ENCODE data around the gene IQGAP2. TPM values are rescaled to one million over a fixed set of nuclear protein-coding genes. Genes with fewer than 3 reads are reported as not detected.

The IQGAP2 gene
- total RNA-seq, 3 donors from 2014 or later (not counting 1 experiment from before 2014, with no cell fraction given): 172 to 218 (median 207) TPM

DNA sequence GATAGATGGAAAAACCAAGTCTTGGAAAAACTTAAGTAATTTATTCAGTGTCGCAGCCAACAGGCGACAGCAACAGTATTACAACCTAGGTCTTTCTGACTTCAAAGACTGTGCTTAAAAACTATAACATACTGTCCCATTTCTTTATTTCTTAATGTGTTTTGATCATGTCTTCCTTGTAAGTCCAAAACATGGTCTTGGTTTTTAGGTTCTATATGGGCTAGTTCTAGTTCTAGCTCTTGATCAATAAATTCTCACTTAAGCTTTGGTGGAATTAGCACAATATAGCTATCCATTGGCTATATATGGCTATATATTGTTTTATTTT lies 69.9 kb downstream of the IQGAP2 start:
- Histone ChIP-seq H3K36me3 (ENCODE audit: control insufficient read depth, insufficient read depth, low read length) (no peaks in the 10 kb centered on the region), H3K27ac (ENCODE audit: low read length) (peak overlapping the region; percentile 76), H3K4me3 (ENCODE audit: low read length) (no peak overlapping the region), H3K27me3 (ENCODE audit: control insufficient read depth, insufficient read depth, low read length) (no peaks in the 10 kb centered on the region), H3K4me1 (ENCODE audit: control insufficient read depth, insufficient read depth, low read length) (peaks cover 47% of the 10 kb centered on the region), H3K9me3 (ENCODE audit: control insufficient read depth, insufficient read depth, low read length) (no peaks in the 10 kb centered on the region)
- ATAC-seq: no peak
- Mint-ChIP-seq H3K9me3 (peaks cover 0 to 6% of the 10 kb centered on the region in 2 donors), H3K27me3 (ENCODE audit: low read depth in 2 of 2) (no peaks in the 10 kb centered on the region), H3K4me3 (peak overlapping the region; percentile 90), H3K27ac (peak overlapping the region; percentile 96 to 99), H3K36me3 (no peaks in the 10 kb centered on the region), H3K4me1 (peaks cover 76 to 80% of the 10 kb centered on the region in 2 donors)
- intact Hi-C loops (cut with micrococcal nuclease): loop anchor here (1.0 to 5.0 kb wide), 5 partner anchors 36 to 74 kb away; no protein-coding TSS in a partner anchor
- no peak for DNase-seq
- TF ChIP-seq, protein P1, sequence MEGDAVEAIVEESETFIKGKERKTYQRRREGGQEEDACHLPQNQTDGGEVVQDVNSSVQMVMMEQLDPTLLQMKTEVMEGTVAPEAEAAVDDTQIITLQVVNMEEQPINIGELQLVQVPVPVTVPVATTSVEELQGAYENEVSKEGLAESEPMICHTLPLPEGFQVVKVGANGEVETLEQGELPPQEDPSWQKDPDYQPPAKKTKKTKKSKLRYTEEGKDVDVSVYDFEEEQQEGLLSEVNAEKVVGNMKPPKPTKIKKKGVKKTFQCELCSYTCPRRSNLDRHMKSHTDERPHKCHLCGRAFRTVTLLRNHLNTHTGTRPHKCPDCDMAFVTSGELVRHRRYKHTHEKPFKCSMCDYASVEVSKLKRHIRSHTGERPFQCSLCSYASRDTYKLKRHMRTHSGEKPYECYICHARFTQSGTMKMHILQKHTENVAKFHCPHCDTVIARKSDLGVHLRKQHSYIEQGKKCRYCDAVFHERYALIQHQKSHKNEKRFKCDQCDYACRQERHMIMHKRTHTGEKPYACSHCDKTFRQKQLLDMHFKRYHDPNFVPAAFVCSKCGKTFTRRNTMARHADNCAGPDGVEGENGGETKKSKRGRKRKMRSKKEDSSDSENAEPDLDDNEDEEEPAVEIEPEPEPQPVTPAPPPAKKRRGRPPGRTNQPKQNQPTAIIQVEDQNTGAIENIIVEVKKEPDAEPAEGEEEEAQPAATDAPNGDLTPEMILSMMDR (IDR thresholded peaks at IDR 0.05): no peak
- 100% methylated on average over 2 of the region's 2 CpGs for WGBS (ENCODE audit: insufficient coverage)

DNA sequence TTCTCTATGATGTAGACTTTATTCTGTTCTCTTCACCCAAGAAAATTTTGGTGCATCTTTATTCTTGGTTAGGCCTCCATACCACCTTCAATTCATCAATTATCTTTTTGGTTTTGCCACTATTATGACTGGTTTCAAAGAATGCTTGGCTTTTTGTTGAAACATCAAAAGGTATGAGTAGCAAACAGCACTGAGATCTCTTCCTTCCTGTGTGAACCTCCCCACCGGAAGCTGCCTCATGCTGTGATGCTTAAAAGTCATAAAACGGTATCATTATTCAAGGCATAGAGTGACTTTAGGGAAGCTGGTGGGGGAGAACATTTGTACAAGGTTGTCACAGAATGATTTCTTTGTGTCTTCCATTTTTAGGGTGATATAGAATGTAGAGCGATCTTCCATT lies 70.6 kb downstream of the IQGAP2 start:
- H3K4me1 ChIP-seq (ENCODE audit: control insufficient read depth, insufficient read depth, low read length): peaks cover 47% of the 10 kb centered on the region
- Mint-ChIP-seq H3K4me3 (peak overlapping the region; percentile 90), H3K4me1 (peaks cover 76 to 80% of the 10 kb centered on the region in 2 donors)

DNA sequence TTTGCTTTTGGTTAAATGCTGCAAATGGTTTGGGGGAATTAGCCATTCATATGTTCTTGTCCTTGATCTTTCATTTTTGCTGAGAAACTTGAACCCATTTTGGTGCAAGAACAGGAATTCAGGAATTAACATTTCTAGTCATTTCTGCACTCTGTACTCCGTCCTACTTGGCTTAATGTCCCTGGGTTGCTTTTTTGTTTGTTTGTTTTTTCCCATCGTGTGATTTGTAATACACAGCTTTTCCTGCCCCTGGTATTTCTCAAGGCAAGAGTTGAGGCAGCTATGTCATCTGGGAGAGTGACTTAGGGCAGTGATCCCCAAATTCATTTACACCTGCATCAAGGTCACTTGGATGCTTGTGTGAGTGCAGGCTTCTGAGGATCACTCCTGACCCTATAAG lies 71.3 kb downstream of the IQGAP2 start:
- Histone ChIP-seq H3K27ac (ENCODE audit: low read length) (peak overlapping the region; percentile 9), H3K9me3 (ENCODE audit: control insufficient read depth, insufficient read depth, low read length) (no peaks in the 10 kb centered on the region), H3K36me3 (ENCODE audit: control insufficient read depth, insufficient read depth, low read length) (no peaks in the 10 kb centered on the region), H3K4me1 (ENCODE audit: control insufficient read depth, insufficient read depth, low read length) (peaks cover 53% of the 10 kb centered on the region), H3K4me3 (ENCODE audit: low read length) (no peak overlapping the region), H3K27me3 (ENCODE audit: control insufficient read depth, insufficient read depth, low read length) (no peaks in the 10 kb centered on the region)
- Mint-ChIP-seq H3K4me3 (no peak overlapping the region), H3K27me3 (ENCODE audit: low read depth in 2 of 2) (no peaks in the 10 kb centered on the region), H3K27ac (peak overlapping the region; percentile 96 to 99), H3K9me3 (peaks cover 0 to 6% of the 10 kb centered on the region in 2 donors), H3K36me3 (no peaks in the 10 kb centered on the region), H3K4me1 (peaks cover 80 to 81% of the 10 kb centered on the region in 2 donors)
- 81% methylated on average over 2 of the region's 2 CpGs for WGBS (ENCODE audit: insufficient coverage)
- TF ChIP-seq, protein P1 (IDR thresholded peaks at IDR 0.05): no peak
- intact Hi-C loops (cut with micrococcal nuclease): loop anchor here (5.0 kb wide), 2 partner anchors 37 to 48 kb away; no protein-coding TSS in a partner anchor
- no peak for DNase-seq
- no peak for ATAC-seq

More for the DNA sequence above, 70.6 kb downstream of the IQGAP2 start:
- DNase-seq (peak; percentile 51 to 87), ATAC-seq (peak; percentile 91 to 98 (median 96))
- Mint-ChIP-seq H3K9me3 (peaks cover 0 to 6% of the 10 kb centered on the region in 2 donors), H3K27me3 (ENCODE audit: low read depth in 2 of 2) (no peaks in the 10 kb centered on the region), H3K27ac (peak overlapping the region; percentile 96 to 99), H3K36me3 (no peaks in the 10 kb centered on the region)
- Histone ChIP-seq H3K27me3 (ENCODE audit: control insufficient read depth, insufficient read depth, low read length) (no peaks in the 10 kb centered on the region), H3K36me3 (ENCODE audit: control insufficient read depth, insufficient read depth, low read length) (no peaks in the 10 kb centered on the region), H3K4me3 (ENCODE audit: low read length) (no peak overlapping the region), H3K27ac (ENCODE audit: low read length) (peak overlapping the region; percentile 76), H3K9me3 (ENCODE audit: control insufficient read depth, insufficient read depth, low read length) (no peaks in the 10 kb centered on the region)
- intact Hi-C loops (cut with micrococcal nuclease): loop anchor here (1.0 to 5.0 kb wide), 5 partner anchors 36 to 74 kb away; no protein-coding TSS in a partner anchor
- TF ChIP-seq, protein P1 (IDR thresholded peaks at IDR 0.05): no peak
- 8% methylated on average over 2 of the region's 3 CpGs for WGBS (ENCODE audit: insufficient coverage)

DNA sequence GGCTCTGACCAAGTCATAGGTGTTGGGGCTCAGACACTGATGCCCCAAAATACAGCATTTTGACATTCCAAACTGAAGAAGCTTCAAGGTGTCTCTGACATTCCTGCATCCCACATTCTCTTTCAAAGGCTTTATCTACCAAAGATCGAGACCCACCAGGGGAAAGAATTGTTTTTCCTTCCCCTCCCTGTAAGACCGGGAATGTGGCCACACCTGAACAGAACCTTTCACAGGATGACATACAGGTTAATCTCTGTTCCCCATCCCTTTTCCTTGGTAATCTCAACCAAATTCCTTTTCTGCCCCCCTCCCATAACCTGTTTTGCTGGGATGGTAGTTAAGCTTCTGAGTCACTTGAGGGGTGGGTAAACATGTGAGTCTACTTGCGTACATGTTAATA lies 72.3 kb downstream of the IQGAP2 start:
- Histone ChIP-seq H3K4me3 (ENCODE audit: low read length) (no peak overlapping the region), H3K4me1 (ENCODE audit: control insufficient read depth, insufficient read depth, low read length) (peaks cover 54% of the 10 kb centered on the region), H3K9me3 (ENCODE audit: control insufficient read depth, insufficient read depth, low read length) (no peaks in the 10 kb centered on the region), H3K27ac (ENCODE audit: low read length) (no peak overlapping the region), H3K27me3 (ENCODE audit: control insufficient read depth, insufficient read depth, low read length) (no peaks in the 10 kb centered on the region), H3K36me3 (ENCODE audit: control insufficient read depth, insufficient read depth, low read length) (no peaks in the 10 kb centered on the region)
- DNase-seq (no peak), ATAC-seq (no peak)
- intact Hi-C loops (cut with micrococcal nuclease): no loop called here
- Mint-ChIP-seq H3K4me3 (no peak overlapping the region), H3K27ac (peak overlapping the region; percentile 96 to 99), H3K9me3 (peaks cover 0 to 6% of the 10 kb centered on the region in 2 donors), H3K27me3 (ENCODE audit: low read depth in 2 of 2) (no peaks in the 10 kb centered on the region), H3K4me1 (peaks cover 81 to 84% of the 10 kb centered on the region in 2 donors), H3K36me3 (no peaks in the 10 kb centered on the region)
- 96% methylated on average over 3 of the region's 3 CpGs for WGBS (ENCODE audit: insufficient coverage)
- TF ChIP-seq, protein P1 (IDR thresholded peaks at IDR 0.05): no peak
